Smooth muscle cell of the brain vasculature (primary cell): ENCODE measurements around the gene RAB13.

Experiments
- DNase-seq: peaks from one replicate; pipeline ENCODE4 v3.0.0-alpha.2; 2012; ENCODE audit warnings: low read depth, low spot score

Gene RAB13

GRCh38 chr1:153978274-153978909 is 7.7 kb downstream of the RAB13 start:
- no peak for DNase-seq

GRCh38 chr1:153977250-153978240 is 8.6 kb downstream of the RAB13 start, which contains the start of gene JTB:
TSS of gene JTB (minus strand) at chr1:153977674. CDS start at chr1:153977252, 422 bp downstream.
- no peak for DNase-seq

GRCh38 chr1:153976819-153977249 is 9.3 kb downstream of the RAB13 start:
- DNase-seq: no peak

- DNase-seq: no peak
These were observed 12.6 kb downstream of the RAB13 start for GRCh38 chr1:153973525-153973924.

- DNase-seq: no peak
These were observed 13.1 kb downstream of the RAB13 start for GRCh38 chr1:153973071-153973470.

GRCh38 chr1:153970346-153970745 is 15.8 kb downstream of the RAB13 start:
- DNase-seq: no peak

GRCh38 chr1:153968972-153969371 is 17.2 kb downstream of the RAB13 start:
- no peak for DNase-seq

- DNase-seq: no peak
These were observed 17.7 kb downstream of the RAB13 start for GRCh38 chr1:153968408-153968807.

GRCh38 chr1:153968000-153968363 is 18.2 kb downstream of the RAB13 start:
- no peak for DNase-seq

GRCh38 chr1:153967107-153967999 is 18.8 kb downstream of the RAB13 start, which contains the start of gene CREB3L4:
TSS of gene CREB3L4 (plus strand) at chr1:153967902. CDS start at chr1:153968526, 624 bp downstream.
- DNase-seq: peak; percentile 95

GRCh38 chr1:153963850-153964331 is 22.2 kb downstream of the RAB13 start:
- DNase-seq: no peak

- no peak for DNase-seq
These were observed 22.9 kb downstream of the RAB13 start, which contains the start of gene SLC39A1 for GRCh38 chr1:153963030-153963849. TSS of gene SLC39A1 (minus strand) at chr1:153963537. CDS start at chr1:153962715, 822 bp downstream.

GRCh38 chr1:153962088-153963029 is 23.8 kb downstream of the RAB13 start:
- DNase-seq: no peak

- no peak for DNase-seq
These were observed 24.7 kb downstream of the RAB13 start for GRCh38 chr1:153961421-153961820.

GRCh38 chr1:153960206-153960605 is 25.9 kb downstream of the RAB13 start:
- DNase-seq: no peak

- no peak for DNase-seq
These were observed 26.7 kb downstream of the RAB13 start for GRCh38 chr1:153959454-153959853.

GRCh38 chr1:153958961-153959260 is 27.2 kb downstream of the RAB13 start:
- DNase-seq: no peak

- peak; percentile 95 for DNase-seq
These were observed 27.8 kb downstream of the RAB13 start, which contains the start of gene CRTC2 for GRCh38 chr1:153958111-153958960. TSS of gene CRTC2 (minus strand) at chr1:153958612. CDS start at chr1:153958497, 115 bp downstream.
